Upper lobe of left lung (tissue), 6 donors: ENCODE results near the gene FUT1. TPM values are rescaled to one million over a fixed set of nuclear protein-coding genes. Genes with fewer than 3 reads are reported as not detected.
"Not testable (repeated sequence)": the region's sequence is repeated elsewhere in the genome, so short reads cannot be mapped to it uniquely, and the experiment has no call there.

Experiments used
- ATAC-seq, 2 donors: fragments of 200-7000 bp; cut with Tn5 transposase; one replicate each; pipeline ENCODE4 v1.9.1; 2022; ENCODE audit warnings: mild to moderate bottlenecking in 2 of 2, moderate library complexity in 2 of 2; ENCODE audit not compliant: low FRiP score in 2 of 2
- DNase-seq, 2 donors: peaks; one replicate each; pipeline ENCODE4 v3.0.0-alpha.2; 2019 to 2020
- H3K27ac ChIP-seq, 4 donors: fragments of 200-600 bp; sonication (generic); one replicate each; pipeline ENCODE4 v1.5.1; 2016 to 2019
- H3K27me3 ChIP-seq, 4 donors: fragments of 200-600 bp; sonication (generic); one replicate each; pipeline ENCODE4 v1.5.1; 2017 to 2019
- H3K36me3 ChIP-seq, 4 donors: fragments of 200-600 bp; sonication (generic); one replicate each; pipeline ENCODE4 v1.5.1; 2016 to 2019
- H3K4me1 ChIP-seq, 4 donors: fragments of 200-600 bp; sonication (generic); one replicate each; pipeline ENCODE4 v1.5.1; 2018 to 2019
- H3K4me3 ChIP-seq, 4 donors: fragments of 200-600 bp; sonication (generic); one replicate each; pipeline ENCODE4 v1.5.1; 2017 to 2019; ENCODE audit warnings: mild to moderate bottlenecking in 2 of 4, moderate library complexity in 1 of 4
- H3K9me3 ChIP-seq, 4 donors: fragments of 200-600 bp; sonication (generic); one replicate each; pipeline ENCODE4 v1.5.1; 2018 to 2019
- EP300 ChIP-seq, 4 donors: sonication (generic); formaldehyde crosslinking; IDR thresholded peaks; one replicate each; pipeline ENCODE4 v1.5.1; 2017; ENCODE audit warnings: antibody characterized with exemption in 4 of 4, control low read depth in 2 of 4
- POLR2A ChIP-seq, 4 donors: fragments of 450-650 bp; IDR thresholded peaks; one replicate each; pipeline ENCODE4 v1.5.1; 2016 to 2017; ENCODE audit warnings: antibody characterized with exemption in 4 of 4, mild to moderate bottlenecking in 2 of 4
- POLR2AphosphoS5 ChIP-seq, 2 donors: sonication (generic); formaldehyde crosslinking; IDR thresholded peaks; one replicate each; pipeline ENCODE4 v1.5.1; 2017; ENCODE audit warnings: antibody characterized with exemption in 2 of 2
- WGBS, 2 donors: methylation state at CpG; one replicate each; pipeline ENCODE4 v1.1.5; 2017 to 2018; 5-methylcytosine and 5-hydroxymethylcytosine counted together
- total RNA-seq, 6 donors: library from RNA; depleted of rRNA in 4 of 6; stranded (reverse); fragments of >200 nt in 4 of 6; gene quantifications; one replicate each; pipeline versions ENCODE4 v1.1.0 to v1.2.1, GENCODE V29; 2016 to 2021
- TF ChIP-seq, protein P1 (sequence below), 6 experiments: fragments of 450-650 bp in 4 of 6; fragments of 200-600 bp in 2 of 6; sonication (generic) in 2 of 6; IDR thresholded peaks; one replicate each; pipeline ENCODE4 v1.5.1; 2016 to 2019; ENCODE audit warnings: antibody characterized with exemption in 6 of 6
- donor health status: DM: no; HTN: no; CAD: no; lungs with moderate emphysema.
- donor health status: DM: no; HTN: yes; CAD: no; lungs with severe emphysema.

The FUT1 gene
- total RNA-seq, 6 donors from 2014 or later = 7.2 to 17.4 (median 10.1) TPM

DNA sequence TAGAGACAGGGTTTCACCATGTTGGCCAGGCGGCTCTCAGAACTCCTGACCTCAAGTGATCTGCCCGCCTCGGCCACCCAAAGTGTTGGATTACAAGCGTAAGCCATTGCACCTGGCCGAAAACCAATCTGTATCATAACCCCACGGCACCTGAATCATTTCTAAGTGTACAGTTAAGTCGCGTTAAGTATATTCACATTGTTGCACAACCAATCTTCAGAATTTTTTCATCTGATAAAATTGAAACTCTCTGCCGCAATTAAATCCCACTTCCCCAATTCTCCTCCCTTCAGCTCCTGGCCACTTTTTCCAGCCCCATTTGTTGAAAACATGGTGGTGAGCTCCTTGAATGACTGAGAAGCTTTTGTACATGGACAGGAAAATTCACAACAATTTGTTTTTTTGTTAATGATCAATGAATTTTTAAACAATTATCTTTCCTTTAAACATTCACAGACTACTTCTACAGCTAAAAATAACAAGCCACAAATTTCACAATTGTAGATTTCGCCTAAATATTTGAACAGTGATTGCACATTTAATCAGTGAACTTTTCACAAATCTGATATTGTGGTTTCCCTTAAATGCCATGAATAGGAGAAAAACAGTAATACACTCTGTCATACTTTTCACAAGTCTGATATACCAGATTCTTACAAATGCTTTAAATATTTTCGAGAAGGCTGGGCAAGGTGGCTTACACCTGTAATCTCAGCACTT is 16.7 kb upstream of the FUT1 start:
- H3K4me3 ChIP-seq = no peak overlapping the region
- DNase-seq = peak in 1 of 2 donors; percentile 57
- no peaks in the 10 kb centered on the region for H3K4me1 ChIP-seq
- H3K9me3 ChIP-seq = no peaks in the 10 kb centered on the region
- peak overlapping the region in 2 of 4 donors; percentile 45 to 63 for H3K27ac ChIP-seq
- ATAC-seq = no peak
- 48 to 61% methylated on average over 10 to 11 of the region's 11 CpGs for WGBS, 2 donors
- no peaks in the 10 kb centered on the region for H3K36me3 ChIP-seq
- no peak for TF ChIP-seq POLR2AphosphoS5 (IDR thresholded peaks at IDR 0.05)
- TF ChIP-seq, protein P1, sequence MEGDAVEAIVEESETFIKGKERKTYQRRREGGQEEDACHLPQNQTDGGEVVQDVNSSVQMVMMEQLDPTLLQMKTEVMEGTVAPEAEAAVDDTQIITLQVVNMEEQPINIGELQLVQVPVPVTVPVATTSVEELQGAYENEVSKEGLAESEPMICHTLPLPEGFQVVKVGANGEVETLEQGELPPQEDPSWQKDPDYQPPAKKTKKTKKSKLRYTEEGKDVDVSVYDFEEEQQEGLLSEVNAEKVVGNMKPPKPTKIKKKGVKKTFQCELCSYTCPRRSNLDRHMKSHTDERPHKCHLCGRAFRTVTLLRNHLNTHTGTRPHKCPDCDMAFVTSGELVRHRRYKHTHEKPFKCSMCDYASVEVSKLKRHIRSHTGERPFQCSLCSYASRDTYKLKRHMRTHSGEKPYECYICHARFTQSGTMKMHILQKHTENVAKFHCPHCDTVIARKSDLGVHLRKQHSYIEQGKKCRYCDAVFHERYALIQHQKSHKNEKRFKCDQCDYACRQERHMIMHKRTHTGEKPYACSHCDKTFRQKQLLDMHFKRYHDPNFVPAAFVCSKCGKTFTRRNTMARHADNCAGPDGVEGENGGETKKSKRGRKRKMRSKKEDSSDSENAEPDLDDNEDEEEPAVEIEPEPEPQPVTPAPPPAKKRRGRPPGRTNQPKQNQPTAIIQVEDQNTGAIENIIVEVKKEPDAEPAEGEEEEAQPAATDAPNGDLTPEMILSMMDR (IDR thresholded peaks at IDR 0.05) = no peak
- TF ChIP-seq EP300 (IDR thresholded peaks at IDR 0.05) = no peak
- no peak for TF ChIP-seq POLR2A (IDR thresholded peaks at IDR 0.05)
- no peaks in the 10 kb centered on the region for H3K27me3 ChIP-seq

DNA sequence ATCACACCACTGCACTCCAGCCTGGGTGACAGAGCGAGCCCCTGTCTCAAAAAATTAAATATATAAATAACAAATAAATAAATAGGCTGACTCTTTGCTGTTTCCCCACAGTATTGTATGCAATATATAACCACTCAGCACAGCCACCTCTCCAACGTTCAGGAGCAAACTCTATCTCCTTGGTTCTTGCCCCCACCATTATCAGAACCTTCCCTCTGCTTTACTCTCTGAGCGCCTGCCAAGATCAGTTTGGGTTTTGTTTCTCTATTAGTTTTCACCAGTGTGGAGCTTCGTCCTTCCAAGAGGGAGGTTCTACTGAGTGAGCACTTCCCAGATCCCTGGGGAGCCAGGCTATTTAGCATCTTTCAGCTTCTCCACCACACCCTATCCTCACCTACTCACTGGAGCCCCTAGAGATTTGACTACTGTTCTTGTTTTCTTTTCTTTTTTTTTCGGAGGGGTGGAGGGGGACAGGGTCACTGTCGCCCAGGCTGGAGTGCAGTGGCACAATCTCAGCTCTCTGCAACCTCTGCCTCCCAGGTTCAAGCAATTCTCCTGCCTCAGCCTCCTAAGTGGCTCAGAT is 15.8 kb upstream of the FUT1 start:
- H3K9me3 ChIP-seq, H3K27me3 ChIP-seq, DNase-seq, ATAC-seq, H3K4me3 ChIP-seq, H3K36me3 ChIP-seq, H3K4me1 ChIP-seq: not testable (repeated sequence)
- 54% methylated on average over 5 to 6 of the region's 6 CpGs for WGBS, 2 donors
- H3K27ac ChIP-seq = peak overlapping the region in 1 of 4 donors; percentile 44

DNA sequence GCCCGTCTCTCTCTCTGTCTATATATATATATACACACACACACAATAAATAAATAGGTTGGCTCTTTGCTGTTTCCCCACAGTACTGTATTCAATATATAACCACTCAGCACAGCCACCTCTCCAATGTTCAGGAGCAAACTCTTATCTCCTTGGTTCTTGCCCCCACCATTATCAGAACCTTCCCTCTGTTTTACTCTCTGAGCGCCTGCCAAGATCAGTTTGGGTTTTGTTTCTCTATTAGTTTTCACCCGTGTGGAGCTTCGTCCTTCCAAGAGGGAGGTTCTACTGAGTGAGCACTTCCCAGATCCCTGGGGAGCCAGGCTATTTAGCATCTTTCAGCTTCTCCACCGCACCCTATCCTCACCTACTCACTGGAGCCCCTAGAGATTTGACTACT is 13.4 kb upstream of the FUT1 start:
- DNase-seq = not testable (repeated sequence)

DNA sequence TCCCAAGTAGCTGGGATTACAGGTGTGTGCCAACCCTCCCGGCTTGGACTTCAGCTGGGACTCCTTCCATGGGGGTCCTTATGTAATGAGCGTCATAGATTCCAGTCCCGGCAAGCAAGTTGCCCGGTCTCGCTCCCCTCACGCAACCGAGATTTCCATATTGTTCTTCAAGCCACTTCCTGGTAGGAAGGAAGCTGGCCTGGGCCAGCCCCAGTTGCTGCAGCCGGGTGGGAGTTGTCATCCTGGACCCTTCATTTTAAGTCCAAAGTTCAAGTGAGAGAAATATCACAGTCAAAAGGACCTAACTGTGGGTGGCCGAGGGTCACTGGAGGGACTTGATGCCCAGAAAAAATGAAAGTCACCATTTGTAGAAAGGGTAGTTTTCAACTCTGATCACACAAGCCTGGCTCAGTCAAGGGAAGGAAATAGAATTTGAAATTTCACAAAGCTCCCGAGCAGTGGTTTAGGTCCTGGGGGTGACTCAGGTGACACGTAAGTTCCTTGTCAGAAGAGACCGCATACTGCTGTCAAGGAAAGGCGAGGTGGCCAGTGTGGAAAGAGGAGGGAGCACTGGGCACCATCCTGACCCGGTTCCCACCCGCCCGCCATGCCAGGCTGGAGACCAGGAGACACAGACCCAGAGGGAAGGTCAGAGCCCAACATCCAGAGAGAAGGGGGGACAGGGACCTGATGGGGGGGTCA is 8.2 kb upstream of the FUT1 start:
- peak overlapping the region; percentile 44 to 64 (median 50) for H3K27ac ChIP-seq

More for the DNA sequence above, 13.4 kb upstream of the FUT1 start:
- ATAC-seq, H3K36me3 ChIP-seq, H3K27ac ChIP-seq, H3K4me1 ChIP-seq, H3K27me3 ChIP-seq, H3K9me3 ChIP-seq, H3K4me3 ChIP-seq: not testable (repeated sequence)
- 55 to 56% methylated on average over 5 of the region's 5 CpGs for WGBS, 2 donors

DNA sequence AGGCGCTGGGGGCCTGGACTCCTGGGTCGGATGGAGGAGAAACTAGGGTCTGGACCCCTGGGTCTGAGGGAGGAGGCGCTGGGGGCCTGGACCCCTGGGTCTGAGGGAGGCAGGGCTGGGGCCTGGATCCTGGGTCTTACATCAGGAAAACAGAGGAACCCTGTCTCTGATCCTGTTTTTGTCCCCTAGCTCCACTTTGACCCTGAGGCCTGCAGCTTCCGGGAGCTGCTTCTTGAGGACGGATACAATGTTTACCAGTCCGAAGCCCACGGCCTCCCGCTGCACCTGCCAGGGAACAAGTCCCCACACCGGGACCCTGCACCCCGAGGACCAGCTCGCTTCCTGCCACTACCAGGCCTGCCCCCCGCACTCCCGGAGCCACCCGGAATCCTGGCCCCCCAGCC is 5.3 kb upstream of the FUT1 start:
- WGBS, 2 donors = 87 to 88% methylated on average over 8 to 14 of the region's 14 CpGs
- Histone ChIP-seq H3K4me3 (no peak overlapping the region), H3K27me3 (peaks cover 0 to 5% (median 0%) of the 10 kb centered on the region in 4 donors), H3K4me1 (peaks cover 7 to 15% (median 10%) of the 10 kb centered on the region in 4 donors), H3K9me3 (no peaks in the 10 kb centered on the region), H3K27ac (no peak overlapping the region), H3K36me3 (no peaks in the 10 kb centered on the region)
- TF ChIP-seq EP300 (IDR thresholded peaks at IDR 0.05) = no peak
- TF ChIP-seq POLR2A (IDR thresholded peaks at IDR 0.05) = no peak
- no peak for TF ChIP-seq POLR2AphosphoS5 (IDR thresholded peaks at IDR 0.05)
- TF ChIP-seq, protein P1 (IDR thresholded peaks at IDR 0.05) = no peak
- ATAC-seq (no peak), DNase-seq (peak in 1 of 2 donors; percentile 65)

More for the DNA sequence above, 8.2 kb upstream of the FUT1 start:
- no peak for ATAC-seq
- Histone ChIP-seq H3K27me3 (no peaks in the 10 kb centered on the region), H3K9me3 (no peaks in the 10 kb centered on the region), H3K4me1 (peaks cover 0 to 7% (median 4%) of the 10 kb centered on the region in 4 donors), H3K4me3 (no peak overlapping the region), H3K36me3 (no peaks in the 10 kb centered on the region)
- DNase-seq = no peak
- TF ChIP-seq, protein P1 (IDR thresholded peaks at IDR 0.05) = no peak
- TF ChIP-seq POLR2A (IDR thresholded peaks at IDR 0.05) = no peak
- no peak for TF ChIP-seq POLR2AphosphoS5 (IDR thresholded peaks at IDR 0.05)
- TF ChIP-seq EP300 (IDR thresholded peaks at IDR 0.05) = no peak
- 46 to 65% methylated on average over 12 to 14 of the region's 16 CpGs for WGBS, 2 donors
